A549 (cell line): ENCODE measurements around the gene AUTS2.

Experiments
- EP300 ChIP-seq, 2 experiments: fragments of >200 bp; sonication (Bioruptor Twin); formaldehyde crosslinking; IDR thresholded peaks; 2 replicates in 1 of 2; 3 replicates in 1 of 2; pipeline ENCODE4 v1.6.1; 2016 to 2017
- KDM1A ChIP-seq: fragments of 200-600 bp; sonication (generic); IDR thresholded peaks from 2 replicates; pipeline ENCODE4 v1.6.1; 2016; ENCODE audit warnings: low read depth, mild to moderate bottlenecking
- KDM5A ChIP-seq: fragments of 200-600 bp; sonication (generic); IDR thresholded peaks from 2 replicates; pipeline ENCODE4 v1.6.1; 2016; ENCODE audit warnings: antibody characterized with exemption, mild to moderate bottlenecking
- MAFK ChIP-seq: fragments of 450-650 bp; IDR thresholded peaks from 2 replicates; pipeline ENCODE4 v1.6.1; 2014; ENCODE audit not compliant: partially characterized antibody
- POLR2A ChIP-seq: IDR thresholded peaks from 2 replicates; pipeline ENCODE4 v1.6.1; 2012; ENCODE audit warnings: mild to moderate bottlenecking, low read length
- TF ChIP-seq, protein P1 (sequence below): fragments of >200 bp; sonication (Bioruptor Twin); formaldehyde crosslinking; IDR thresholded peaks from 3 replicates; pipeline ENCODE4 v1.5.1; 2016

DNA sequence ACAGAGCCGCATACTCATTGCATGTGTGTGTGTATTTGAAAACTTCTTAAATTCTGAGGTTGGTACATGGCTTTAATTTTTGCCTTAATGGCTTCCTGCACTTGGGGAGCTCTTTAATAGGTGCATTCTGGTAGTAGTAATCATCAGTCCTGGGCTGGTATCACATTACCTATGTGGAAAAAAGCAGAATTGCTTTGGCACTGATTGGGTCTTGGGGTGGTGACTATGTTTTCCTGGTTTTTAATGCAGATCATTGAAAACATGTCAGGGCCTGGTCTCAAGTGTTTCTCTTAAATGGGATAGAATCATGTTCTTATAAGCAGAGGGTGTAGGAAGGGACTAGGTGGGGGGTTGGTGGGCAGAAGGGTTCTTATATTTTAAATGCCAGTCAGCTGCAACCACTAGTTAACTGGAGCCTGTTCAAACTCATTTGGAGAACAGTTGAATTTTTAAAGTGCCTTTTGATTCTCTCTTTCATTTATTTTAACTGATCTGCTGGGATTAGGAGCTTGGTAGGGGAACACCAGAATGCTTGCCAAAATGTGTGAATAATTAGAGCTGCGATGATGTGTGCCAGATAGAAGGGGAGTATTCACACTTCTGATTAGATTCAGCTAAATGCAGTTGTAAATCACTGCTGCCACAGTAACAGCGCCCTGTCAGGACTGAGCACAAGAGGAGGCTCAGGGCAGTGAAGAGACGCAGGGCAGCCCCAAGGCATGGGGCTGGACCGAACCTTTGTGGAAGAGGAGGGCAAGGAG, 900.1 kb downstream of the AUTS2 start:
- TF ChIP-seq, protein P1, sequence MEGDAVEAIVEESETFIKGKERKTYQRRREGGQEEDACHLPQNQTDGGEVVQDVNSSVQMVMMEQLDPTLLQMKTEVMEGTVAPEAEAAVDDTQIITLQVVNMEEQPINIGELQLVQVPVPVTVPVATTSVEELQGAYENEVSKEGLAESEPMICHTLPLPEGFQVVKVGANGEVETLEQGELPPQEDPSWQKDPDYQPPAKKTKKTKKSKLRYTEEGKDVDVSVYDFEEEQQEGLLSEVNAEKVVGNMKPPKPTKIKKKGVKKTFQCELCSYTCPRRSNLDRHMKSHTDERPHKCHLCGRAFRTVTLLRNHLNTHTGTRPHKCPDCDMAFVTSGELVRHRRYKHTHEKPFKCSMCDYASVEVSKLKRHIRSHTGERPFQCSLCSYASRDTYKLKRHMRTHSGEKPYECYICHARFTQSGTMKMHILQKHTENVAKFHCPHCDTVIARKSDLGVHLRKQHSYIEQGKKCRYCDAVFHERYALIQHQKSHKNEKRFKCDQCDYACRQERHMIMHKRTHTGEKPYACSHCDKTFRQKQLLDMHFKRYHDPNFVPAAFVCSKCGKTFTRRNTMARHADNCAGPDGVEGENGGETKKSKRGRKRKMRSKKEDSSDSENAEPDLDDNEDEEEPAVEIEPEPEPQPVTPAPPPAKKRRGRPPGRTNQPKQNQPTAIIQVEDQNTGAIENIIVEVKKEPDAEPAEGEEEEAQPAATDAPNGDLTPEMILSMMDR = no peak
- no peak for TF ChIP-seq MAFK
- TF ChIP-seq KDM5A = no peak
- no peak for TF ChIP-seq EP300 (IDR thresholded peaks at IDR 0.05)
- TF ChIP-seq POLR2A = no peak
- no peak for TF ChIP-seq KDM1A
